PC-3 (cell line): ENCODE data around the gene KIDINS220.

Experiments
- EZH2 ChIP-seq: fragments of 300-600 bp; sonication (generic); IDR thresholded peaks from one replicate; pipeline ENCODE4 v1.6.1; 2017; ENCODE audit warnings: antibody characterized with exemption, mild to moderate bottlenecking, low read length; ENCODE audit not compliant: unreplicated experiment
- TF ChIP-seq, protein P1 (sequence below): fragments of 300-600 bp; sonication (generic); conservative IDR thresholded peaks from 2 replicates; pipeline ENCODE4 v1.5.1; 2017; ENCODE audit warnings: antibody characterized with exemption, low read depth, mild to moderate bottlenecking, low read length

GRCh38 chr2:8684540-8684877 is 152.9 kb downstream of the KIDINS220 start:
- TF ChIP-seq, protein P1, sequence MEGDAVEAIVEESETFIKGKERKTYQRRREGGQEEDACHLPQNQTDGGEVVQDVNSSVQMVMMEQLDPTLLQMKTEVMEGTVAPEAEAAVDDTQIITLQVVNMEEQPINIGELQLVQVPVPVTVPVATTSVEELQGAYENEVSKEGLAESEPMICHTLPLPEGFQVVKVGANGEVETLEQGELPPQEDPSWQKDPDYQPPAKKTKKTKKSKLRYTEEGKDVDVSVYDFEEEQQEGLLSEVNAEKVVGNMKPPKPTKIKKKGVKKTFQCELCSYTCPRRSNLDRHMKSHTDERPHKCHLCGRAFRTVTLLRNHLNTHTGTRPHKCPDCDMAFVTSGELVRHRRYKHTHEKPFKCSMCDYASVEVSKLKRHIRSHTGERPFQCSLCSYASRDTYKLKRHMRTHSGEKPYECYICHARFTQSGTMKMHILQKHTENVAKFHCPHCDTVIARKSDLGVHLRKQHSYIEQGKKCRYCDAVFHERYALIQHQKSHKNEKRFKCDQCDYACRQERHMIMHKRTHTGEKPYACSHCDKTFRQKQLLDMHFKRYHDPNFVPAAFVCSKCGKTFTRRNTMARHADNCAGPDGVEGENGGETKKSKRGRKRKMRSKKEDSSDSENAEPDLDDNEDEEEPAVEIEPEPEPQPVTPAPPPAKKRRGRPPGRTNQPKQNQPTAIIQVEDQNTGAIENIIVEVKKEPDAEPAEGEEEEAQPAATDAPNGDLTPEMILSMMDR = no peak
- no peak for TF ChIP-seq EZH2
